HEK293 (cell line): ENCODE results near the gene ACAP3.

Source experiments
- GLI4 ChIP-seq: fragments of 450-650 bp; formaldehyde crosslinking; IDR thresholded peaks from 2 replicates; pipeline ENCODE4 v1.5.1; 2016; ENCODE audit warnings: missing biosample characterization, missing genetic modification characterization
- MYNN ChIP-seq: fragments of 450-650 bp; formaldehyde crosslinking; IDR thresholded peaks from 2 replicates; pipeline ENCODE4 v1.5.1; 2016; ENCODE audit warnings: missing biosample characterization, missing genetic modification characterization, borderline replicate concordance
- PRDM10 ChIP-seq: fragments of 450-650 bp; formaldehyde crosslinking; IDR thresholded peaks from 2 replicates; pipeline ENCODE4 v1.5.1; 2016; ENCODE audit warnings: missing biosample characterization, missing genetic modification characterization
- REST ChIP-seq: fragments of 450-650 bp; formaldehyde crosslinking; IDR thresholded peaks from 2 replicates; pipeline ENCODE4 v1.5.1; 2016; ENCODE audit warnings: missing biosample characterization, missing genetic modification characterization
- ZBTB8A ChIP-seq: fragments of 450-650 bp; formaldehyde crosslinking; IDR thresholded peaks from 2 replicates; pipeline ENCODE4 v1.5.1; 2016; ENCODE audit warnings: missing biosample characterization, missing genetic modification characterization
- ZNF140 ChIP-seq: fragments of 450-650 bp; formaldehyde crosslinking; IDR thresholded peaks from 2 replicates; pipeline ENCODE4 v1.5.1; 2016; ENCODE audit warnings: missing biosample characterization, missing genetic modification characterization
- ZNF274 ChIP-seq, 2 experiments: fragments of 200-500 bp in 1 of 2; fragments of 450-650 bp in 1 of 2; sonication (Bioruptor generic) in 1 of 2; formaldehyde crosslinking in 1 of 2; IDR thresholded peaks; 2 replicates each; pipeline versions ENCODE4 v1.5.1 to v1.6.1; 2014 to 2016; ENCODE audit warnings: borderline replicate concordance in 1 of 2, inconsistent platforms in 1 of 2, low read length in 1 of 2, missing biosample characterization in 1 of 2, missing genetic modification characterization in 1 of 2
- ZNF596 ChIP-seq: fragments of 450-650 bp; IDR thresholded peaks from 2 replicates; pipeline ENCODE4 v1.5.0; 2018; ENCODE audit warnings: missing biosample characterization, mild to moderate bottlenecking, missing genetic modification characterization, moderate library complexity
- ZNF654 ChIP-seq: fragments of 450-650 bp; formaldehyde crosslinking; IDR thresholded peaks from 2 replicates; pipeline ENCODE4 v1.5.1; 2016; ENCODE audit warnings: low read depth, missing biosample characterization, missing genetic modification characterization
- TF ChIP-seq, protein P1 (sequence below): fragments of 450-650 bp; formaldehyde crosslinking; IDR thresholded peaks from 2 replicates; pipeline ENCODE4 v1.5.1; 2016; ENCODE audit warnings: missing biosample characterization, missing genetic modification characterization
- TF ChIP-seq, protein P2 (sequence below): fragments of 450-650 bp; formaldehyde crosslinking; IDR thresholded peaks from 2 replicates; pipeline ENCODE4 v1.5.1; 2016; ENCODE audit warnings: missing biosample characterization, missing genetic modification characterization

- TF ChIP-seq, protein P1, sequence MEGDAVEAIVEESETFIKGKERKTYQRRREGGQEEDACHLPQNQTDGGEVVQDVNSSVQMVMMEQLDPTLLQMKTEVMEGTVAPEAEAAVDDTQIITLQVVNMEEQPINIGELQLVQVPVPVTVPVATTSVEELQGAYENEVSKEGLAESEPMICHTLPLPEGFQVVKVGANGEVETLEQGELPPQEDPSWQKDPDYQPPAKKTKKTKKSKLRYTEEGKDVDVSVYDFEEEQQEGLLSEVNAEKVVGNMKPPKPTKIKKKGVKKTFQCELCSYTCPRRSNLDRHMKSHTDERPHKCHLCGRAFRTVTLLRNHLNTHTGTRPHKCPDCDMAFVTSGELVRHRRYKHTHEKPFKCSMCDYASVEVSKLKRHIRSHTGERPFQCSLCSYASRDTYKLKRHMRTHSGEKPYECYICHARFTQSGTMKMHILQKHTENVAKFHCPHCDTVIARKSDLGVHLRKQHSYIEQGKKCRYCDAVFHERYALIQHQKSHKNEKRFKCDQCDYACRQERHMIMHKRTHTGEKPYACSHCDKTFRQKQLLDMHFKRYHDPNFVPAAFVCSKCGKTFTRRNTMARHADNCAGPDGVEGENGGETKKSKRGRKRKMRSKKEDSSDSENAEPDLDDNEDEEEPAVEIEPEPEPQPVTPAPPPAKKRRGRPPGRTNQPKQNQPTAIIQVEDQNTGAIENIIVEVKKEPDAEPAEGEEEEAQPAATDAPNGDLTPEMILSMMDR (tag by site-specific recombination), result no peak
- TF ChIP-seq, protein P2, sequence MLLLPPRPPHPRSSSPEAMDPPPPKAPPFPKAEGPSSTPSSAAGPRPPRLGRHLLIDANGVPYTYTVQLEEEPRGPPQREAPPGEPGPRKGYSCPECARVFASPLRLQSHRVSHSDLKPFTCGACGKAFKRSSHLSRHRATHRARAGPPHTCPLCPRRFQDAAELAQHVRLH, result no peak
- TF ChIP-seq MYNN (tag by site-specific recombination) (no peak), GLI4 (tag by site-specific recombination) (no peak), REST (tag by site-specific recombination) (no peak), ZNF654 (no peak), ZNF274 (IDR thresholded peaks at IDR 0.05; ENCODE audit: low read length) (no peak), ZNF274 (tag by site-specific recombination; IDR thresholded peaks at IDR 0.05; ENCODE audit: borderline replicate concordance) (no peak), ZNF596 (tag by site-specific recombination) (no peak), ZNF140 (tag by site-specific recombination) (no peak), PRDM10 (tag by site-specific recombination) (no peak), ZBTB8A (tag by site-specific recombination) (no peak)
These were observed 53.1 kb downstream of the ACAP3 start for GRCh38 chr1:1254667-1254998.
